Gastrocnemius medialis (tissue), 4 donors: ENCODE data around the gene EPB41L4A. TPM values are rescaled to one million over a fixed set of nuclear protein-coding genes. Genes with fewer than 3 reads are reported as not detected.

ENCODE experiments used
- ATAC-seq, 2 donors: fragments of 150-250 bp; one replicate each; pipeline ENCODE4 v1.9.1; 2016
- DNase-seq, 2 donors: peaks; one replicate each; pipeline ENCODE4 v3.0.0-alpha.2; 2019
- H3K27ac ChIP-seq, 4 donors: fragments of 200-600 bp; sonication (generic); 1 replicate in 1 of 4; 2 replicates in 3 of 4; pipeline ENCODE4 v1.5.1; 2016 to 2018; ENCODE audit warnings: mild to moderate bottlenecking in 2 of 4, moderate library complexity in 1 of 4
- H3K27me3 ChIP-seq, 3 donors: fragments of 200-600 bp; sonication (generic) in 2 of 3; 1 replicate in 1 of 3; 2 replicates in 2 of 3; pipeline versions ENCODE4 v1.5.1 to v1.6.0; 2016 to 2019; ENCODE audit warnings: mild to moderate bottlenecking in 1 of 3, moderate library complexity in 1 of 3
- H3K36me3 ChIP-seq, 2 donors: fragments of 200-600 bp; sonication (generic) in 1 of 2; one replicate each; pipeline ENCODE4 v1.5.1; 2017 to 2018
- H3K4me1 ChIP-seq, 2 donors: fragments of 200-600 bp; sonication (generic) in 1 of 2; one replicate each; pipeline ENCODE4 v1.5.1; 2016 to 2017; ENCODE audit warnings: mild to moderate bottlenecking in 2 of 2
- H3K4me3 ChIP-seq, 4 donors: fragments of 200-600 bp; sonication (generic) in 3 of 4; 1 replicate in 1 of 4; 2 replicates in 3 of 4; pipeline ENCODE4 v1.5.1; 2016 to 2019; ENCODE audit warnings: mild to moderate bottlenecking in 2 of 4
- H3K9me3 ChIP-seq, 3 donors: fragments of 200-600 bp; sonication (generic) in 2 of 3; 1 replicate in 1 of 3; 2 replicates in 2 of 3; pipeline ENCODE4 v1.5.1; 2016 to 2019
- CTCF ChIP-seq, 5 experiments: fragments of 450-650 bp in 3 of 5; fragments of 200-600 bp in 2 of 5; sonication (generic) in 2 of 5; IDR thresholded peaks in 4 of 5; conservative IDR thresholded peaks in 1 of 5; 1 replicate in 4 of 5; 2 replicates in 1 of 5; pipeline ENCODE4 v1.5.1; 2016 to 2019; ENCODE audit warnings: antibody characterized with exemption in 5 of 5, mild to moderate bottlenecking in 3 of 5, moderate library complexity in 3 of 5
- POLR2A ChIP-seq, 2 donors: fragments of 450-650 bp; IDR thresholded peaks; one replicate each; pipeline ENCODE4 v1.6.1; 2017; ENCODE audit warnings: antibody characterized with exemption in 2 of 2, mild to moderate bottlenecking in 2 of 2, moderate library complexity in 2 of 2
- in situ Hi-C, 4 donors: fragments of 200-750 bp; cut with MboI; loops; one replicate each; pipeline versions ENCODE4 v1.15.0 to v1.8.0; 2017; ENCODE audit warnings: low sequenced_read_pairs in 4 of 4
- intact Hi-C: fragments of 100-400 bp; cut with DNase I; formaldehyde crosslinking; loops from one replicate; pipeline ENCODE4 v1.15.1; 2023; ENCODE audit warnings: low total_unique reads
- total RNA-seq, 4 donors: library from RNA; depleted of rRNA; stranded (reverse); fragments of >200 nt; gene quantifications; one replicate each; pipeline versions ENCODE4 v1.1.0 to v1.2.3, GENCODE V29; 2016

The EPB41L4A gene
- total RNA-seq, 4 donors from 2014 or later = 1.8 to 10.6 (median 3.8) TPM

GRCh38 chr5:112348915-112349314 lies 70.2 kb downstream of the EPB41L4A start:
- intact Hi-C loops = no loop called here
- TF ChIP-seq POLR2A (IDR thresholded peaks at IDR 0.05) = no peak
- no peak for TF ChIP-seq CTCF (IDR thresholded peaks at IDR 0.05 in 4 of 5, conservative IDR thresholded peaks at IDR 0.05 in 1 of 5)
- Histone ChIP-seq H3K27ac (no peak overlapping the region), H3K4me3 (no peak overlapping the region), H3K4me1 (no peaks in the 10 kb centered on the region), H3K36me3 (no peaks in the 10 kb centered on the region), H3K9me3 (no peaks in the 10 kb centered on the region), H3K27me3 (no peaks in the 10 kb centered on the region)
- DNase-seq (no peak), ATAC-seq (no peak)
- in situ Hi-C loops = no loop called here

- in situ Hi-C loops = no loop called here
- no peaks in the 10 kb centered on the region for H3K36me3 ChIP-seq
- H3K27me3 ChIP-seq = no peaks in the 10 kb centered on the region
- ATAC-seq (no peak), DNase-seq (no peak)
- TF ChIP-seq CTCF (IDR thresholded peaks at IDR 0.05 in 4 of 5, conservative IDR thresholded peaks at IDR 0.05 in 1 of 5) (no peak), POLR2A (IDR thresholded peaks at IDR 0.05) (no peak)
- no peaks in the 10 kb centered on the region for H3K4me1 ChIP-seq
- no peak overlapping the region for H3K4me3 ChIP-seq
- no peak overlapping the region for H3K27ac ChIP-seq
- intact Hi-C loops = no loop called here
- H3K9me3 ChIP-seq = no peaks in the 10 kb centered on the region
These were observed 70.7 kb downstream of the EPB41L4A start for GRCh38 chr5:112348387-112348786.

- no peaks in the 10 kb centered on the region for H3K4me1 ChIP-seq
- no peak overlapping the region for H3K27ac ChIP-seq
- H3K9me3 ChIP-seq = no peaks in the 10 kb centered on the region
- H3K36me3 ChIP-seq = no peaks in the 10 kb centered on the region
- TF ChIP-seq POLR2A (IDR thresholded peaks at IDR 0.05) = no peak
- TF ChIP-seq CTCF (IDR thresholded peaks at IDR 0.05 in 4 of 5, conservative IDR thresholded peaks at IDR 0.05 in 1 of 5) = no peak
- no peak for ATAC-seq
- in situ Hi-C loops (no loop called here), intact Hi-C loops (no loop called here)
- H3K4me3 ChIP-seq = no peak overlapping the region
- no peaks in the 10 kb centered on the region for H3K27me3 ChIP-seq
- DNase-seq = no peak
These were observed 72.5 kb downstream of the EPB41L4A start for GRCh38 chr5:112346411-112347044.

- intact Hi-C loops = no loop called here
- in situ Hi-C loops = no loop called here
- no peak for TF ChIP-seq CTCF (IDR thresholded peaks at IDR 0.05 in 4 of 5, conservative IDR thresholded peaks at IDR 0.05 in 1 of 5)
- no peak for TF ChIP-seq POLR2A (IDR thresholded peaks at IDR 0.05)
- H3K36me3 ChIP-seq = no peaks in the 10 kb centered on the region
- no peaks in the 10 kb centered on the region for H3K27me3 ChIP-seq
- DNase-seq = no peak
- no peak overlapping the region for H3K4me3 ChIP-seq
- peaks cover 0 to 9% of the 10 kb centered on the region in 2 donors for H3K4me1 ChIP-seq
- ATAC-seq = no peak
- no peaks in the 10 kb centered on the region for H3K9me3 ChIP-seq
- H3K27ac ChIP-seq = no peak overlapping the region
These were observed 74.5 kb downstream of the EPB41L4A start for GRCh38 chr5:112344540-112344939.

GRCh38 chr5:112342389-112342788 lies 76.7 kb downstream of the EPB41L4A start:
- ATAC-seq (no peak), DNase-seq (no peak)
- Histone ChIP-seq H3K36me3 (no peaks in the 10 kb centered on the region), H3K9me3 (no peaks in the 10 kb centered on the region), H3K27me3 (no peaks in the 10 kb centered on the region), H3K4me1 (peaks cover 13 to 23% of the 10 kb centered on the region in 2 donors), H3K4me3 (no peak overlapping the region), H3K27ac (no peak overlapping the region)
- no peak for TF ChIP-seq CTCF (IDR thresholded peaks at IDR 0.05 in 4 of 5, conservative IDR thresholded peaks at IDR 0.05 in 1 of 5)
- no peak for TF ChIP-seq POLR2A (IDR thresholded peaks at IDR 0.05)
- intact Hi-C loops (no loop called here), in situ Hi-C loops (no loop called here)
